NOMO-1 treated with dmso at 0.1 percent for 144 hours (cell line): Measurements from ENCODE around the gene ACTG2.
"Not testable (repeated sequence)": the region's sequence is repeated elsewhere in the genome, so short reads cannot be mapped to it uniquely, and the experiment has no call there.

Experiments used
- DNase-seq: peaks from one replicate; lab custom pipeline; 2025; ENCODE audit not compliant: unreplicated experiment; lab: John Stamatoyannopoulos, UW

The ACTG2 gene

GRCh38 chr2:73891276-73891901 is 1.4 kb upstream of the ACTG2 start:
- DNase-seq: no peak

GRCh38 chr2:73893764-73894474 is 1.1 kb downstream of the ACTG2 start:
- no peak for DNase-seq

GRCh38 chr2:73894475-73894850 is 1.7 kb downstream of the ACTG2 start:
- no peak for DNase-seq

- DNase-seq: no peak
Measured at GRCh38 chr2:73894877-73895276, 2.1 kb downstream of the ACTG2 start.

- DNase-seq: no peak
Measured at GRCh38 chr2:73895473-73895872, 2.7 kb downstream of the ACTG2 start.

GRCh38 chr2:73896362-73897239 is 3.8 kb downstream of the ACTG2 start:
- no peak for DNase-seq

GRCh38 chr2:73897240-73897583 is 4.4 kb downstream of the ACTG2 start:
- DNase-seq: no peak

GRCh38 chr2:73897934-73898333 is 5.1 kb downstream of the ACTG2 start:
- no peak for DNase-seq

- DNase-seq: no peak
Measured at GRCh38 chr2:73899801-73900336, 7.1 kb downstream of the ACTG2 start.

- DNase-seq: no peak
Measured at GRCh38 chr2:73901143-73901542, 8.3 kb downstream of the ACTG2 start.

- DNase-seq: no peak
Measured at GRCh38 chr2:73902284-73902683, 9.5 kb downstream of the ACTG2 start.

- DNase-seq: no peak
Measured at GRCh38 chr2:73903313-73903712, 10.5 kb downstream of the ACTG2 start.

- DNase-seq: not testable (repeated sequence)
Measured at GRCh38 chr2:73903949-73904613, 11.3 kb downstream of the ACTG2 start.

GRCh38 chr2:73904952-73905351 is 12.1 kb downstream of the ACTG2 start:
- no peak for DNase-seq

- no peak for DNase-seq
Measured at GRCh38 chr2:73906847-73907505, 14.2 kb downstream of the ACTG2 start.

- DNase-seq: no peak
Measured at GRCh38 chr2:73907840-73908452, 15.1 kb downstream of the ACTG2 start.

GRCh38 chr2:73908689-73909652 is 16.2 kb downstream of the ACTG2 start:
- no peak for DNase-seq

- DNase-seq: no peak
Measured at GRCh38 chr2:73910873-73911547, 18.2 kb downstream of the ACTG2 start.
